Neural progenitor cell (in vitro differentiated cells): ENCODE data around the gene ZNF787. TPM values are rescaled to one million over a fixed set of nuclear protein-coding genes. Genes with fewer than 3 reads are reported as not detected.

Experiments used
- DNase-seq: peaks from one replicate; pipeline ENCODE4 v3.0.0-alpha.2; 2016; ENCODE audit warnings: low spot score
- H2AFZ ChIP-seq: fragments of 200-600 bp; sonication (generic); replicated peaks from 2 replicates; pipeline ENCODE4 v1.6.1; 2016; ENCODE audit warnings: antibody characterized with exemption
- H3F3A ChIP-seq: fragments of 200-600 bp; sonication (generic); 2 replicates; pipeline ENCODE4 v1.6.1; 2016; ENCODE audit warnings: antibody characterized with exemption, low read depth
- H3K27ac ChIP-seq: fragments of 200-600 bp; sonication (generic); 2 replicates; pipeline ENCODE4 v1.5.1; 2016; ENCODE audit warnings: mild to moderate bottlenecking
- H3K27me3 ChIP-seq: fragments of 200-600 bp; sonication (generic); 2 replicates; pipeline ENCODE4 v1.6.1; 2016; ENCODE audit warnings: mild to moderate bottlenecking, moderate library complexity
- H3K36me3 ChIP-seq: fragments of 200-600 bp; sonication (generic); 2 replicates; pipeline ENCODE4 v1.5.1; 2016
- H3K4me1 ChIP-seq: fragments of 200-600 bp; sonication (generic); 2 replicates; pipeline ENCODE4 v1.6.1; 2016; ENCODE audit warnings: mixed run types
- H3K4me2 ChIP-seq: fragments of 200-600 bp; sonication (generic); 2 replicates; pipeline ENCODE4 v1.6.1; 2016
- H3K4me3 ChIP-seq: fragments of 200-600 bp; sonication (generic); 2 replicates; pipeline ENCODE4 v1.5.1; 2016
- H3K79me2 ChIP-seq: fragments of 200-600 bp; sonication (generic); 2 replicates; pipeline ENCODE4 v1.6.1; 2016; ENCODE audit warnings: low read depth
- H3K9ac ChIP-seq: fragments of 200-600 bp; sonication (generic); 2 replicates; pipeline ENCODE4 v1.6.1; 2016
- H3K9me3 ChIP-seq: fragments of 200-600 bp; sonication (generic); 2 replicates; pipeline ENCODE4 v1.5.1; 2016; ENCODE audit warnings: low read depth
- H4K20me1 ChIP-seq: fragments of 200-600 bp; sonication (generic); 2 replicates; pipeline ENCODE4 v1.6.1; 2016; ENCODE audit warnings: low read depth
- H3K27ac Mint-ChIP-seq: 3 replicates; pipeline ENCODE4 v1.8.0; 2021; ENCODE audit warnings: mixed read lengths
- H3K27me3 Mint-ChIP-seq: 2 replicates; pipeline ENCODE4 v1.8.0; 2022; ENCODE audit warnings: low read depth, mild to moderate bottlenecking, inconsistent platforms, moderate library complexity, mixed read lengths; ENCODE audit not compliant: insufficient read depth
- H3K36me3 Mint-ChIP-seq: 3 replicates; pipeline ENCODE4 v1.8.0; 2021; ENCODE audit warnings: mixed read lengths
- H3K4me1 Mint-ChIP-seq: 3 replicates; pipeline ENCODE4 v1.8.0; 2021; ENCODE audit warnings: mixed read lengths
- H3K4me3 Mint-ChIP-seq: 3 replicates; pipeline ENCODE4 v1.8.0; 2021; ENCODE audit warnings: mild to moderate bottlenecking, moderate library complexity, mixed read lengths
- H3K9me3 Mint-ChIP-seq: 3 replicates; pipeline ENCODE4 v1.8.0; 2020; ENCODE audit warnings: mixed read lengths
- EZH2 ChIP-seq: fragments of 200-600 bp; sonication (generic); IDR thresholded peaks from 2 replicates; pipeline ENCODE4 v1.6.1; 2017; ENCODE audit warnings: antibody characterized with exemption, mild to moderate bottlenecking, moderate library complexity
- EZH2phosphoT487 ChIP-seq: fragments of 200-600 bp; sonication (generic); IDR thresholded peaks from 2 replicates; pipeline ENCODE4 v1.6.1; 2017; ENCODE audit warnings: antibody characterized with exemption
- total RNA-seq: library from RNA; depleted of rRNA; stranded (reverse); fragments of >200 nt; gene quantifications from 2 replicates; pipeline ENCODE4 v1.2.3, GENCODE V29; 2015; ENCODE audit warnings: low replicate concordance
- TF ChIP-seq, protein P1 (sequence below): fragments of 200-600 bp; sonication (generic); IDR thresholded peaks from 2 replicates; pipeline ENCODE4 v1.5.1; 2017; ENCODE audit warnings: antibody characterized with exemption, mild to moderate bottlenecking

ZNF787 gene
- total RNA-seq, 1 donor from 2014 or later: 2.2 TPM

DNA sequence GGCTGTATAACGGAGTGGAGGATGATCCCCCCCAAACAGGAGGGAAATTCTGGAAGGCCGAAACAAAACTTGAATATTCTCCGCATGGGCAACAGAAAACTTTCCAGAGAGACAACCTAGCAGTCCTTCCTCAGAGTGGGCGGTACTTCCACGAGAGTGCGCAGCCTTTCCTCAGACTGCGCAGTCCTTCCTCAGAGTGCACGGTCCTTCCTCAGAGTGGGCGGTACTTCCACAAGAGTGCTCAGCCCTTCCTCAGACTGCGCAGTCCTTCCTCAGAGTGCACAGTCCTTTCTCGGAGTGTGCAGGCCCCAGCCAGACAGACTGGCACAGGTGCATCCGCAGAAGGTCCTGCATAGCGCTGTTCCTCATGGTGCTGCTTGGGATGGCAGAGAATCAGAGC is 42.0 kb upstream of the ZNF787 start:
- Histone ChIP-seq H3K4me2 (no peak overlapping the region), H3K4me1 (no peaks in the 10 kb centered on the region), H3K9me3 (no peaks in the 10 kb centered on the region), H4K20me1 (no peaks in the 10 kb centered on the region), H2AFZ (no peak overlapping the region), H3F3A (no peaks in the 10 kb centered on the region), H3K9ac (no peak overlapping the region), H3K4me3 (no peak overlapping the region), H3K36me3 (no peaks in the 10 kb centered on the region), H3K27me3 (no peaks in the 10 kb centered on the region), H3K27ac (no peak overlapping the region), H3K79me2 (no peaks in the 10 kb centered on the region)
- Mint-ChIP-seq H3K27ac (no peak overlapping the region), H3K27me3 (peaks cover 4% of the 10 kb centered on the region), H3K36me3 (peaks cover 6% of the 10 kb centered on the region), H3K4me3 (no peak overlapping the region), H3K4me1 (no peaks in the 10 kb centered on the region), H3K9me3 (no peaks in the 10 kb centered on the region)
- no peak for DNase-seq
- no peak for TF ChIP-seq EZH2
- TF ChIP-seq EZH2phosphoT487: no peak
- TF ChIP-seq, protein P1, sequence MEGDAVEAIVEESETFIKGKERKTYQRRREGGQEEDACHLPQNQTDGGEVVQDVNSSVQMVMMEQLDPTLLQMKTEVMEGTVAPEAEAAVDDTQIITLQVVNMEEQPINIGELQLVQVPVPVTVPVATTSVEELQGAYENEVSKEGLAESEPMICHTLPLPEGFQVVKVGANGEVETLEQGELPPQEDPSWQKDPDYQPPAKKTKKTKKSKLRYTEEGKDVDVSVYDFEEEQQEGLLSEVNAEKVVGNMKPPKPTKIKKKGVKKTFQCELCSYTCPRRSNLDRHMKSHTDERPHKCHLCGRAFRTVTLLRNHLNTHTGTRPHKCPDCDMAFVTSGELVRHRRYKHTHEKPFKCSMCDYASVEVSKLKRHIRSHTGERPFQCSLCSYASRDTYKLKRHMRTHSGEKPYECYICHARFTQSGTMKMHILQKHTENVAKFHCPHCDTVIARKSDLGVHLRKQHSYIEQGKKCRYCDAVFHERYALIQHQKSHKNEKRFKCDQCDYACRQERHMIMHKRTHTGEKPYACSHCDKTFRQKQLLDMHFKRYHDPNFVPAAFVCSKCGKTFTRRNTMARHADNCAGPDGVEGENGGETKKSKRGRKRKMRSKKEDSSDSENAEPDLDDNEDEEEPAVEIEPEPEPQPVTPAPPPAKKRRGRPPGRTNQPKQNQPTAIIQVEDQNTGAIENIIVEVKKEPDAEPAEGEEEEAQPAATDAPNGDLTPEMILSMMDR: no peak

DNA sequence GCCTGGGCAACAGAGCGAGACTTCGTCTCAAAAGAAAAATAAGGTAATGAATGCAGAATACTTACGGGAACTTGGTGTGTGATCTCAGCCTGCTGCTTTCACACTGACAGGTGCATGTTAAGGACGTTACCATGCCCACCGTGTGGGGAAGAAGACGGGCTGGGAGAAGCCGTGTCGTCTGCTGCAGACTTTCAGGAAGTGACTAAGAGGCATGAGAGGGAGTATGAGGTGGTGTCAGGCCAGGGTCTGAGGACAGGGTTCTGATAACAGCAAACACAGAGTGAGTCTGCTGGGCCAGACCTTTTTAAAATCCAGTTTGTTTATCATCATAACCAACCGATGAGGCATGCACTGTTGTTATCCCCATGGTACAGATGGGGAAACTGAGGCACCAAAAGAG is 41.2 kb upstream of the ZNF787 start:
- H3K27ac Mint-ChIP-seq: no peak overlapping the region
- Histone ChIP-seq H3K36me3 (no peaks in the 10 kb centered on the region), H3K27me3 (no peaks in the 10 kb centered on the region), H3K9ac (no peak overlapping the region), H3F3A (no peaks in the 10 kb centered on the region), H3K79me2 (no peaks in the 10 kb centered on the region), H2AFZ (no peak overlapping the region), H3K4me3 (no peak overlapping the region), H3K27ac (no peak overlapping the region), H3K4me1 (no peaks in the 10 kb centered on the region), H3K9me3 (no peaks in the 10 kb centered on the region), H4K20me1 (no peaks in the 10 kb centered on the region), H3K4me2 (no peak overlapping the region)
- H3K4me1 Mint-ChIP-seq: no peaks in the 10 kb centered on the region
- TF ChIP-seq, protein P1: no peak
- TF ChIP-seq EZH2 (no peak), EZH2phosphoT487 (no peak)
- no peak overlapping the region for H3K4me3 Mint-ChIP-seq
- peaks cover 7% of the 10 kb centered on the region for H3K27me3 Mint-ChIP-seq
- H3K36me3 Mint-ChIP-seq: peaks cover 8% of the 10 kb centered on the region
- no peaks in the 10 kb centered on the region for H3K9me3 Mint-ChIP-seq
- no peak for DNase-seq

DNA sequence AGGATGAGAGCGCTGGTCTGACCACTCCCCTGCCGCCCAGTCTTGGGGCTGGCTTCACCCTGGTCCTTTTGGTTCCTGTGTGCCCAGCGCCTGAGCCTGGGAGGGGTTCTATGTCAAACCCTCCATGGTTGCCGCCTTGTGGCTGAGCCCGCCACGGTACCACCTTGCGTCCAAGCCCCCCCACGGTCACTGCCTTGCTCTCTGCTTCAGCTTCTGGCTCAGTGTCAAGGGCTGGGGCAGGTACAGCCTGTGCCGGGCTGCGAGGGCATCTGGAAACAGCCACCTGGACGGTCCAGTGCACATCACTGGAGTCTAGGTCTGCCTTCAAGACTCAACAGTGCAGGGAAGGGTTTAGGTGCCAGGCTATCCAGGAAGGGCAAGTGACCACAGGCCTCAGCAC is 40.4 kb upstream of the ZNF787 start:
- no peaks in the 10 kb centered on the region for H3F3A ChIP-seq
- no peak for TF ChIP-seq EZH2phosphoT487
- no peak overlapping the region for H3K9ac ChIP-seq
- no peak for DNase-seq
- no peak overlapping the region for H2AFZ ChIP-seq
- no peak overlapping the region for H3K27ac Mint-ChIP-seq
- no peaks in the 10 kb centered on the region for H3K4me1 Mint-ChIP-seq
- no peaks in the 10 kb centered on the region for H3K4me1 ChIP-seq
- no peak overlapping the region for H3K4me2 ChIP-seq
- H3K79me2 ChIP-seq: no peaks in the 10 kb centered on the region
- H3K4me3 Mint-ChIP-seq: no peak overlapping the region
- H3K36me3 ChIP-seq: no peaks in the 10 kb centered on the region
- H3K9me3 Mint-ChIP-seq: no peaks in the 10 kb centered on the region
- no peaks in the 10 kb centered on the region for H3K9me3 ChIP-seq
- no peak overlapping the region for H3K27ac ChIP-seq
- H3K27me3 ChIP-seq: no peaks in the 10 kb centered on the region
- H3K27me3 Mint-ChIP-seq: peaks cover 3% of the 10 kb centered on the region
- no peak overlapping the region for H3K4me3 ChIP-seq
- H3K36me3 Mint-ChIP-seq: peaks cover 8% of the 10 kb centered on the region
- H4K20me1 ChIP-seq: no peaks in the 10 kb centered on the region

DNA sequence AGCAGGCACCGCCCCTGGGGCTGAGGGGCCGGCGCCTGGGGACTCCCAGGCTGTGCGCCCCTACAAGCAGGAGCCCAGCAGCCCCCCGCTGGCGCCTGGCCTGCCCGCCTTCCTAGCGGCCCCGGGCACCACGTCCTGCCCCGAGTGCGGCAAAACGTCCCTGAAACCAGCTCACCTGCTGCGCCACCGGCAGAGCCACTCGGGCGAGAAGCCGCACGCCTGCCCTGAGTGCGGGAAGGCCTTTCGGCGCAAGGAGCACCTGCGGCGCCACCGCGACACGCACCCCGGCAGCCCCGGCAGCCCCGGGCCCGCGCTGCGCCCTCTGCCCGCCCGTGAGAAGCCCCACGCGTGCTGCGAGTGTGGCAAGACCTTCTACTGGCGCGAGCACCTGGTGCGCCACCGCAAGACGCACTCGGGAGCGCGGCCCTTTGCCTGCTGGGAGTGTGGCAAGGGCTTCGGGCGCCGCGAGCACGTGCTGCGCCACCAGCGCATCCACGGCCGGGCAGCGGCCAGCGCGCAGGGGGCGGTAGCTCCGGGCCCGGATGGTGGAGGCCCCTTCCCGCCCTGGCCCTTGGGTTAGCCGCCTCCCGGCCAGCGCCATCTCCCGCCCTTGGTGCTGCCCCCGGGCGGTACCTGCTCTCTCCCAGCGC is 38.7 kb upstream of the ZNF787 start:
- no peak overlapping the region for H3K27ac Mint-ChIP-seq
- H3K36me3 ChIP-seq: no peaks in the 10 kb centered on the region

More for the DNA sequence above, 38.7 kb upstream of the ZNF787 start:
- Mint-ChIP-seq H3K4me3 (no peak overlapping the region), H3K4me1 (no peaks in the 10 kb centered on the region), H3K27me3 (peaks cover 8% of the 10 kb centered on the region), H3K36me3 (peaks cover 20% of the 10 kb centered on the region), H3K9me3 (no peaks in the 10 kb centered on the region)
- H3K27me3 ChIP-seq: no peaks in the 10 kb centered on the region
- TF ChIP-seq, protein P1: no peak
- TF ChIP-seq EZH2phosphoT487 (no peak), EZH2 (no peak)
- H3K27ac ChIP-seq: no peak overlapping the region
- DNase-seq: no peak
- H3K9me3 ChIP-seq: no peaks in the 10 kb centered on the region
- no peak overlapping the region for H3K4me3 ChIP-seq
- H3K79me2 ChIP-seq: no peaks in the 10 kb centered on the region
- H3K4me2 ChIP-seq: no peak overlapping the region
- H3F3A ChIP-seq: no peaks in the 10 kb centered on the region
- no peak overlapping the region for H2AFZ ChIP-seq
- H4K20me1 ChIP-seq: no peaks in the 10 kb centered on the region
- H3K9ac ChIP-seq: no peak overlapping the region
- no peaks in the 10 kb centered on the region for H3K4me1 ChIP-seq
